ENCODE measurements around the gene RAET1G. TPM values are rescaled to one million over a fixed set of nuclear protein-coding genes. Genes with fewer than 3 reads are reported as not detected.
"Not testable (repeated sequence)": the region's sequence is repeated elsewhere in the genome, so short reads cannot be mapped to it uniquely, and the experiment has no call there.

The RAET1G gene
- total RNA-seq, 4 donors from 2014 or later = 0.29 to 0.32 TPM; not detected in 2

GRCh38 chr6:149910721-149911151 lies 12.2 kb downstream of the RAET1G start:
- H3K27me3 ChIP-seq = no peaks in the 10 kb centered on the region
- H3K9me3 ChIP-seq = peaks cover 0 to 7% (median 3%) of the 10 kb centered on the region in 4 donors
- no peaks in the 10 kb centered on the region for H3K4me1 ChIP-seq
- no peaks in the 10 kb centered on the region for H3K36me3 ChIP-seq
- WGBS = 93% methylated on average over 23 of the region's 23 CpGs
- TF ChIP-seq POLR2AphosphoS5 (IDR thresholded peaks at IDR 0.05) = no peak
- no peak overlapping the region for H3K4me3 ChIP-seq
- intact Hi-C loops (cut with DNase I) = no loop called here
- no peak overlapping the region for H3K27ac ChIP-seq (replicated peaks in 1 of 4)
- DNase-seq (ENCODE audit: extremely low spot score) = no peak

- no peak for TF ChIP-seq POLR2A (IDR thresholded peaks at IDR 0.05; ENCODE audit: low read depth)
- no peak for TF ChIP-seq EP300 (IDR thresholded peaks at IDR 0.05)
- no peak for TF ChIP-seq CTCF (IDR thresholded peaks at IDR 0.05)
- no peak for TF ChIP-seq POLR2AphosphoS5 (IDR thresholded peaks at IDR 0.05)
- intact Hi-C loops (cut with DNase I) = no loop called here
- H3K4me3 ChIP-seq = no peak overlapping the region
- H3K9me3 ChIP-seq = peaks cover 0 to 7% (median 3%) of the 10 kb centered on the region in 4 donors
- no peaks in the 10 kb centered on the region for H3K36me3 ChIP-seq
- no peak overlapping the region for H3K27ac ChIP-seq (replicated peaks in 1 of 4)
- no peak for DNase-seq (ENCODE audit: extremely low spot score)
- WGBS = 84% methylated on average over 9 of the region's 9 CpGs
- no peaks in the 10 kb centered on the region for H3K4me1 ChIP-seq
- no peaks in the 10 kb centered on the region for H3K27me3 ChIP-seq
Measured at GRCh38 chr6:149909701-149910470, 13.0 kb downstream of the RAET1G start.

GRCh38 chr6:149908480-149908879 lies 14.4 kb downstream of the RAET1G start:
- H3K9me3 ChIP-seq; H3K27ac ChIP-seq (replicated peaks in 1 of 4); intact Hi-C loops (cut with DNase I); H3K36me3 ChIP-seq; H3K4me3 ChIP-seq; H3K4me1 ChIP-seq; DNase-seq (ENCODE audit: extremely low spot score); H3K27me3 ChIP-seq: not testable (repeated sequence)
- 79% methylated on average over 4 of the region's 4 CpGs for WGBS

- Histone ChIP-seq H3K36me3 (no peaks in the 10 kb centered on the region), H3K4me1 (no peaks in the 10 kb centered on the region), H3K27ac (replicated peaks in 1 of 4) (no peak overlapping the region), H3K27me3 (no peaks in the 10 kb centered on the region), H3K4me3 (no peak overlapping the region), H3K9me3 (peaks cover 0 to 7% (median 3%) of the 10 kb centered on the region in 4 donors)
- WGBS = 88% methylated on average over 2 of the region's 2 CpGs
- no peak for DNase-seq (ENCODE audit: extremely low spot score)
- TF ChIP-seq POLR2AphosphoS5 (IDR thresholded peaks at IDR 0.05) (no peak), POLR2A (IDR thresholded peaks at IDR 0.05; ENCODE audit: low read depth) (no peak), EP300 (IDR thresholded peaks at IDR 0.05) (no peak), CTCF (IDR thresholded peaks at IDR 0.05) (no peak)
- intact Hi-C loops (cut with DNase I) = no loop called here
Measured at GRCh38 chr6:149907317-149907716, 15.6 kb downstream of the RAET1G start.

- no peak overlapping the region for H3K4me3 ChIP-seq
- no peaks in the 10 kb centered on the region for H3K27me3 ChIP-seq
- H3K36me3 ChIP-seq = no peaks in the 10 kb centered on the region
- no peak overlapping the region for H3K27ac ChIP-seq (replicated peaks in 1 of 4)
- H3K4me1 ChIP-seq = no peaks in the 10 kb centered on the region
- 96% methylated on average over 4 of the region's 4 CpGs for WGBS
- intact Hi-C loops (cut with DNase I) = no loop called here
- no peak for TF ChIP-seq POLR2AphosphoS5 (IDR thresholded peaks at IDR 0.05)
- DNase-seq (ENCODE audit: extremely low spot score) = no peak
- peaks cover 0 to 7% (median 3%) of the 10 kb centered on the region in 4 donors for H3K9me3 ChIP-seq
Measured at GRCh38 chr6:149906405-149906804, 16.5 kb downstream of the RAET1G start.

- Histone ChIP-seq H3K36me3 (no peaks in the 10 kb centered on the region), H3K4me3 (no peak overlapping the region), H3K27ac (replicated peaks in 1 of 4) (no peak overlapping the region), H3K4me1 (no peaks in the 10 kb centered on the region), H3K9me3 (peaks cover 0 to 7% (median 3%) of the 10 kb centered on the region in 4 donors), H3K27me3 (no peaks in the 10 kb centered on the region)
- intact Hi-C loops (cut with DNase I) = no loop called here
- no peak for DNase-seq (ENCODE audit: extremely low spot score)
- TF ChIP-seq POLR2A (IDR thresholded peaks at IDR 0.05; ENCODE audit: low read depth) (no peak), CTCF (IDR thresholded peaks at IDR 0.05) (no peak), POLR2AphosphoS5 (IDR thresholded peaks at IDR 0.05) (no peak), EP300 (IDR thresholded peaks at IDR 0.05) (no peak)
- WGBS = 85% methylated on average over 3 of the region's 6 CpGs
Measured at GRCh38 chr6:149905911-149906371, 17.0 kb downstream of the RAET1G start.
